GM19043 (cell line): ENCODE measurements around the gene SMYD3.
A peak's percentile ranks its signal among the peaks of the same experiment; 100 is the strongest.
"Not testable (repeated sequence)": the region's sequence is repeated elsewhere in the genome, so short reads cannot be mapped to it uniquely, and the experiment has no call there.

ENCODE experiments used
- ATAC-seq: cut with Tn5 transposase; IDR thresholded peaks from one replicate; pipeline ENCODE4 v1.9.1; 2021; ENCODE audit warnings: low read depth; ENCODE audit not compliant: unreplicated experiment

SMYD3 gene

DNA sequence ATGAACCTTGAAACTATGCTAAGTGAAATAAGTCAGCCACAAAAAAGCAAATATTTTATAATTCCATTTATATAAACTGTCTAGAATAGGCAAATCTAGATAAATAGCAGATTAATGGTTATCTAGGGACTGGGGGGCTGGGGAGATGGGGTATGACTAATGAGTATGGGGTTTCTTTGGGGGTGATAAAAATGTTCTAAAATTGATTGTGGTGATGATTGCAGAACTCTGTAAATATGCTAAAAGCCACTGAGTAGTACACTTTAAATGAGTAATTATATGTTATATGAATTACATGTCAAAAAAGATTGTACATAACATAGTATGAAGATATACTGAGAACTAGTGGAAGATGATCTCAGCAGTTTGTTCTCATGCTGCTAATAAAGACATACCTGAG is 677.3 kb downstream of the SMYD3 start:
- no peak for ATAC-seq

DNA sequence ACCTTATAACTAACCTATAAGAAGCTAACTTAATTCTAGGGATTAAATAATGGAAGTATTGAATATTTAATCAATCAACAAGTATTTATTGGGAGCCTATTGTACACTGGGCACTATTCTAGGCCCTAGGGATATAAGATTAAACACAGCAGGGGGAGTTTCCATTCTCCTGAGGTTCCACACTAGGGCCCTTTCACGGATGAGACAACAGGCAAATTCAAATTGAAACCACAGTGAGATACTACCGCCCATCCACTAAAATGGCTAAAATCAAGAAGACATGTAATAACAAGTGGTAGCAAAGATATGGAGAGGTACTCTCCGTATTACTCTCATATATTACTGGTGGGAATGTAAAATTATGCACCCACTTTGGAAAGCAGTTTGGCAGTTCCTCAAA is 677.9 kb downstream of the SMYD3 start:
- no peak for ATAC-seq

GRCh38 chr1:245827301-245827700 is 679.8 kb downstream of the SMYD3 start:
- ATAC-seq = no peak

DNA sequence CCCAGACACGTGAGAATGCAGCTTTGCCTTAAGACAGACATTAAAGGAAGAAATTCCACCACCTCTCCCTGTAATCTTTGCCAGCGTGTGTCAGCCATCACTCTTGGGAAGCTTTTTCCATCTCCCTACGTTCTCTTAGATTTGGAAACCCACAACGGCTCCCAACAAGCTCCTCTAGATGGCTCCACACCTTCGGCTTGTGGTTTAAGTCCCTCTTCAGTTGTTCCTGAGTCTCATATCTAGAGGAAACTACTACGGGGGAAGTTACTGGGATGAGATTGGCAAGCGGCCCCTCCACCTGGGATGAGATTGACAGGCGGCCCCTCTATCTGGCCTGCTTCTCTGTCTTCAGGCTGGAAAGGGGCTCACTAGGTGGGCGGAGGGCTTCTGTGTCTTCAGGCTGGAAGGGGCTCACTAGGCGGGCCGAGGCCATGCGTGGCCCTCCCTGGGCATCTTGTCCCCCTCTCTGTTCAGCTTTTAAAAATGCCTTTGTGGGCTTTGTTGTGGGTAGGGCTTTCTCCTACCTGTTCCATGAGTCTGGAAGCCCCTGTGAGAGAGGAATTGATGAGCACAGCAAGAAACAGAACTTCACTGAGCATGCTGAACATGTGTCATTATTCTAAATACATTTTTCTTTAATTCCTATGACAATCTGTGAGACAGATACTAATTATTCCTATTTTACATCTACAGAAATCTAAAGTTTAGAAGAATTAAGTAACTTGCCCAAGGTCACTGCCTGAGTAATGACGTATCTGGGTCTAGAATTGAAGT is 681.8 kb downstream of the SMYD3 start:
- ATAC-seq = no peak

- ATAC-seq = no peak
These were observed 683.5 kb downstream of the SMYD3 start for GRCh38 chr1:245823408-245824147.

GRCh38 chr1:245822996-245823395 is 684.1 kb downstream of the SMYD3 start:
- ATAC-seq = no peak

DNA sequence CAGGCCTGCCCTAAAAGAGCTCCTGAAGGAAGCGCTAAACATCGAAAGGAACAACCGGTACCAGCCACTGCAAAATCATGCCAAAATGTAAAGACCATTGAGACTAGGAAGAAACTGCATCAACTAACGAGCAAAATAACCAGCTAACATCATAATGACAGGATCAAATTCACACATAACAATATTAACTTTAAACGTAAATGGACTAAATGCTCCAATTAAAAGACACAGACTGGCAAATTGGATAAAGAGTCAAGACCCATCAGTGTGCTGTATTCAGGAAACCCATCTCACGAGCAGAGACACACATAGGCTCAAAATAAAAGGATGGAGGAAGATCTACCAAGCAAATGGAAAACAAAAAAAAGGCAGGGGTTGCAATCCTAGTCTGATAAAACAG is 688.7 kb downstream of the SMYD3 start:
- ATAC-seq = not testable (repeated sequence)

- ATAC-seq = not testable (repeated sequence)
These were observed 690.6 kb downstream of the SMYD3 start for GRCh38 chr1:245816496-245816895.

GRCh38 chr1:245814651-245815050 is 692.4 kb downstream of the SMYD3 start:
- no peak for ATAC-seq

GRCh38 chr1:245812278-245812677 is 694.8 kb downstream of the SMYD3 start:
- no peak for ATAC-seq

GRCh38 chr1:245810789-245811337 is 696.2 kb downstream of the SMYD3 start:
- no peak for ATAC-seq

DNA sequence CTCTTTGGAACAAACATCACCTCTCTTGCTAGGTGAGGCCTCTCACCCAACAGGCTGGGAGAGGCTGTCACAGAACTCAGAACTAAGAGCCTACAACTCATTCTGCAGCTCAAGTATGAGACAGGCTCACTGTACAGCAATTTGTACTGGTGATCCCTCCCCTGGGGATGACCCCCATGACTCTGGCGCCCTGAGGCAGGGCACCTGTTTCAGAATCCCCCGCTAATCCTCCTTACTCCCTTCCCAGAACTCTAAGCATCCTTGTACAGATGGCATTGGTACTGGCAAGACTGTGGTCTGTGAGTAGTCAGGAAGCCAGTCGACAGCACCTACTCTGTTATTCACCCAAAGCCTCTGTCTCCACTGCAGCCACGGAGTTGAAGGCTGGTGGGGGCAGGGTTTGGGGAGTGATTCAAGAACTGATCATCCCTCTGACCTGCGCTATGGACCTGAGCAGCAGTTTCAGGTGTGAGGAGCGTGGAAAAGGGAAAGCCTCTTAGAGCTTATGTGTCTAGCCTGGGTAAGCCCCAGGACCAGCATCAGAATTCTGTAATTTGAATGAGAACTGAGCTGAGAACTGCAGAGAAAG is 696.8 kb downstream of the SMYD3 start:
- no peak for ATAC-seq

GRCh38 chr1:245809361-245809760 is 697.7 kb downstream of the SMYD3 start:
- ATAC-seq = no peak

- no peak for ATAC-seq
These were observed 698.9 kb downstream of the SMYD3 start for GRCh38 chr1:245807954-245808719.

DNA sequence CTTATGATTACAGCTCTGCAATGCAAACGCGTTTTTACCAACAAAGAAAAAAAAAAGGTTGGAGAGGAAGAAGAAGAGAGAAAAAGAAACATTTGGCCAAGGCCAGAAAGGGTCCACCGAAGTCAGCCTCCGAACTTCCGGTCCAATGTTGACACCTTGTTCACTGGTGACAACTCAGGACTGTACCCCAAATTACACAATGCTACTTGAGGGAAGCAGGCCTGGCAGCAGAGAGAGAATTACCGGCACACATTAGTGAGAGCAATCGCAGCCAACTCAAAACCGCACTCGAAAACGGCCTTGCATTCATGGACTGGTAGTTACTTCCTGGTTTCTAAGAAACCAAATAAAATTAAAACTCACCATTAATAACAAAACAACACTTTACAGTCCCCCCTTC is 699.8 kb downstream of the SMYD3 start:
- ATAC-seq = peak; percentile 81

DNA sequence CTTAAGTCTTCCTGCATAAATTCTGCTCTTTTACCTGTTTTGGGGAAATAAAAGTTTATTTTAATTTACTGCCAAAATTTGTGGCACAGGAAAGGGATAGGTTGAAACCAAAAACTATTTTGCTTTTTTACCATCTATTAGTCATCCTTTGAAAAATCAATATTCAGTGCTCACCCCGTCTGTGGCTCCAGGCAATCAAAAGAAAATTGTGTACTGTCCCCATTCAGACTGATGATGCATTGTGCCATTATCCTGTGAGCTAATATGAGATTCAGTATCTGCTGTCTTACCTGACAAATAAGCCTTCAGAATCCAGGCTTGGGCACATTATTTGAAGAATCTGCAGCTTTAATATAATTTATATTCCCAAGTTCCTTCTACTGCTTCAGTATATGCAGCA is 701.5 kb downstream of the SMYD3 start:
- no peak for ATAC-seq

GRCh38 chr1:245804696-245805095 is 702.4 kb downstream of the SMYD3 start:
- ATAC-seq = no peak

DNA sequence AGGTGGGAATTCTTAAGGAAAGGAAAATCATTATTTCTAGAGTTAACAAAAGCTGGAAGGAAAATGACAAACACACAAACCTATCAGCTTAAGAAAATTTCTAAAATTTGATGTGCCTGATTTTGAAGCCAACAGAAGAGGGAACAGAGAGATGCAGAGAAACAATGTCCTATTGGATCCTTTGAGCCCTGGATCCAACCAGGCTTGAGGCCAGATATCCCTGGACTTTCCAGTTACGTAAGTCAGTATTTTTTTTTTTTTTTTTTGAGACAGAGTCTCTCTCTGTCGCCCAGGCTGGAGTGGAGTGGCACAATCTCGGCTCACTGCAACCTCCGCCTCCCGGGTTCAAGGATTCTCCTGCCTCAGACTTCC is 703.4 kb downstream of the SMYD3 start:
- ATAC-seq = no peak

- no peak for ATAC-seq
These were observed 704.0 kb downstream of the SMYD3 start for GRCh38 chr1:245802941-245803665.
